Central memory CD4-positive, alpha-beta T cell (primary cell): ENCODE measurements around the gene THRB.

ENCODE experiments used
- DNase-seq: peaks from one replicate; pipeline ENCODE4 v3.0.0; 2022
- total RNA-seq, 3 experiments: gene quantifications; one replicate each; lab custom pipeline; 2026; lab: John Stamatoyannopoulos, UW

Gene THRB
- 0 reads per million in 3 experiments for total RNA-seq

DNA sequence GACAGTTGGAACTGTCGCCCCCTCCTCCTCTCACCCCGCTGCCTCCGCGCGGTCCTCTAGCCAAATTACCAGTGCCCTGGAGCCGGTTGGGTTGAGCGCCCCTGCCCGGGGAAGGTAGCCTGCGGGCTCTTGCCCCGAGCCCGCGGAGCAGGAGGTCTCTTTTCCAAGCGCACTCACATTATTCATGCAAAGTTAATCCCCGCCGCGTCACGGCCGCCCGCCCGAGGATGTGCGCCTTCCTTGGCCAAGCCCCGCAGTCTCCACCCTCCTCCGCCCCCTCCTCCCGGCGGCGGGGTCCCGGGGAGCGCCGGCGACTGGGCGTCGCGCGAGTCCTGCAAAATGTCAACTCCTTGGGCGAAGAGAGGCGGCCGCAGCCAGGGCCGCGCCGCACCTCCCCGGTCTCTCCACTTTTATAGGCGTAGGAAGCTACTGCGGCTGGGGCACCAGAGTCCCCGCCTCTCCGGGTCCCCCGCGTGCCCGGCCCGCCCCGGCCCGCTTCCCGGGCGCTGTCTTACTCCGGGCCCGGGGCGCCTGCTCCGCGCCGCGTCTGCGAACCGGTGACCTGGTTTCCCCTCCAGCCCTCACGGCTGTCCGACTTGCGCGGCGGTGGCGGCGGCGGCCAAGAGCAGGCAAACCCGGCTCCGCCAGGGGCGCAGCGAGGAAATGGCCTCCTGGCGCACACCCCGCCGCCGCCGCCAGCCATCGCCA, at the start of gene THRB:
THRB (minus strand) TSS at position 233 of the 708 bp plus-strand sequence.
- DNase-seq = no peak

DNA sequence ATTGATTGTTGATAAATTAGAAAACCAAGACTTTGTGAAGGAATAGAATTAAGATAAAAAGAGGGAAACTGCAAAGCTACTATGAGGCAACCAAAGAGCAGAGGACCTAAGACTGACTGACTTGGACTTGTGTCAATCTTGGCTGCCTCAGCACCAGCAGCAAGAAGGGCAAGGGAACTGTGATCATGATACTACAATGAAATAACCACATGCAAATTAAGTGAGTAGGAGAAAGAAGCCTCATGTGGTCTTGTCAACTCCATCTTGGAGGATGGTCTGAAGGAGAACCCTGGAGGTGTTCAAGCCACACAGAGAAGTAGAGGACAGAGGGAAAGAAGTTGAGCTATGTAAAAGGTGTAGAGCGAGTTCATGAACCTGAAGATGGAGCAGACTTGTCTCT, 47.3 kb upstream of the THRB start:
- no peak for DNase-seq

- no peak for DNase-seq
Observed at GRCh38 chr3:24540821-24541220, 46.2 kb upstream of the THRB start.

GRCh38 chr3:24539699-24540098, 45.0 kb upstream of the THRB start:
- no peak for DNase-seq

- no peak for DNase-seq
Observed at GRCh38 chr3:24538891-24539290, 44.2 kb upstream of the THRB start.

- DNase-seq = no peak
Observed at GRCh38 chr3:24533561-24534193, 39.0 kb upstream of the THRB start.

DNA sequence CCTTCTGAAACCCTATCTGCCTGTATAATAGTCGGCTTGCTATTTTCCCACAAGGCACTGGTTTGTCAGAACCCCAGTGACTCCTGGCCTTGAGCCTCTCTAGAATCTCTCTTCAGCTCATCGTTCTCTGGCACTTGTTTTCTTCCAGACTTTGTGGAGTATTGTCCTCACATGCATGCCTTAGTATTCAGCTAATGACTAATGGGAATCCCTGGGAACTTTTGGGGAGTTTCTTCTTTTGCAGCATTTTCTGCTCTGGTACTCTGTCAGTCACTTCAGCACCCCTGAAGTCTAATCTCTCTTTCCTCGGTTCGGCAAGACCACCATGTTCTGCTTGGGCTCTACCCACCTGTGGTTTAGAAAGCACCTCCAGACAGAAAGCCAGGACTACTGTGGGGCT, 35.8 kb upstream of the THRB start:
- DNase-seq = no peak

GRCh38 chr3:24529210-24529609, 34.6 kb upstream of the THRB start:
- DNase-seq = no peak

DNA sequence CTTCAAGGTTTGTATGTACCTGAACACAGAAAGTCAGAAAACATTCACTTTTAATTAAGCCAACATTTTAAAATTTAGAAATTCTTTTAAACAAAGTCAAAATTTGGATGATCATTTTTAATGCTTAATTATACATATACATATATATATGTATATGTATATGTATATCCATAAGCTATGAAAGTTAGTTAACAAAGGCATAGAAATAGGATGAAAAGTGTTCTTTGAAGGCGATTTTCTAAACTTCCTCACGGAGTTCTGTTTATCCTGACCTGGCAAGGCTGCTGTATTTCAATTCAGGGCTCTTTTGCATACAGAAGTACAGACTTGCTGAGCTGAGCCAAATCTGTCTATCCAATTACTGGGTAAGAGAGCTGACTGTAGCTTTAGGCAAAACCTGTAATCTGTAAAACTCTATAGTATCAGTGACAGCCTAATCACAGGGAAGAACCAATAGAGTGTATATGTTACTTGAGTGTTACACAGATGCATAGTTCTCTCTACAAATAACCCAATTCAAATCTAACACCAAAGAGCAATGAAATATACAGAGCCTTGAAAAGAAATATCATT, 32.1 kb upstream of the THRB start:
- DNase-seq = no peak

- no peak for DNase-seq
Observed at GRCh38 chr3:24525557-24525956, 30.9 kb upstream of the THRB start.

- DNase-seq = no peak
Observed at GRCh38 chr3:24525022-24525421, 30.4 kb upstream of the THRB start.

GRCh38 chr3:24523988-24524727, 29.5 kb upstream of the THRB start:
- DNase-seq = no peak

DNA sequence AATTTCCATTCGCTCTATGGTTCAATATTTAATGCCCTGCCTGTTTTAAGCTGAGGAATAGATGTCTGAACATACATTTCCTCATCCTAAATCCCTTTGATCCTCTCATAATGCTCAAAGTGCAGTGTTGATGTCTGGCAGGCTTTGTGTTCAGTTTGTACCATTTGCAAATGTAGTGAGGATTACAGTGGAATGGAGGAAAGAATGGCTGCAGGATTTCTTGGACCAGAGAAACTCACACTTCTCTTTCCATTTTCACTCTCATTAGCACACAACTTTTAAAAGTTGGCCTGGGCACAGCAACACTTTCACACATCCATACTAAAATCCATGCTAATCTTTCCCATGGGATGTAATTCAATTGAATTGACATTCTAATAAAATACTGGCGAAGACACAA, 28.6 kb upstream of the THRB start:
- no peak for DNase-seq

DNA sequence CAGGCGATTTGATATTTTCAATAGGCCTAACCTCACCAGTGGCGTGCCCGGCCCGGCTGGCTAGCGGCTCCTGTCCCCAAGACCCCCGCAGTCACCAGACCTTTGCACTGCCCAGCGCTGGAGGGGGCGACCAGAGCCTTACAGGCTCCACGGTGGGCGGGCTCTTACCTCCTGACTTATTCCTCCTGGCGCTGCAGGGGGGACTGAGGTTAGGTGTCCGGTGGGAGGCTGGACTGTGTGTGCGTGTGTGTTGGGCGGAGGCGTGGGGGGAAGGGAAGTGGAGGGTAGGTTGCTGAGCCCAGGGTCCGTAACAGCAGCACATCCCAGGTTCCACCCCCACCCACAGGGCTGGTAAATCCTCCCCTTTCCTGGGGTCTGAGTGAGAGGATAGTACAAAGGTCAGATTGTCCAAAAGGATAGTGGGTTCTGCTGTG, 27.5 kb upstream of the THRB start:
- no peak for DNase-seq

GRCh38 chr3:24521420-24522145, 26.9 kb upstream of the THRB start:
- no peak for DNase-seq

GRCh38 chr3:24520976-24521419, 26.3 kb upstream of the THRB start:
- DNase-seq = no peak

GRCh38 chr3:24520101-24520495, 25.4 kb upstream of the THRB start:
- DNase-seq = no peak

GRCh38 chr3:24519368-24520100, 24.9 kb upstream of the THRB start:
- no peak for DNase-seq

- no peak for DNase-seq
Observed at GRCh38 chr3:24518990-24519367, 24.3 kb upstream of the THRB start.

DNA sequence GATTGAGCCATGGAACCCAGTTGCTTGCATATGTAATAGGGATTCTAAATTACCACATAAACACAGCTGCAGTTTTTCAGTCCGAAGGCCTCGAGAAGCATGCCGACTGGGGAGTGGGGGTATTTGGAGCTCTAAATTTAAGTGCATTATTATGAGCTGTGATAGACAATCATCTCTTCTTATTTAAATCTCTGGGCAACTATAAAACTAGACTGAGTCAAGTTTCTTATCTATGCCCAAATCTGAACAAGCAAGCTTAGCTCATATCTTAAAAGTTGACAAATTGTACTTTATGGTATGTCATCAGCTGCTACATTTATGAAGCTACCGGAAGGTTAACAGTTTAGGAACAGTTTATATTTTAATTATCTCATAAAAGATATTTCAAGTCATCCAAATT, 19.5 kb upstream of the THRB start:
- DNase-seq = no peak

- DNase-seq = no peak
Observed at GRCh38 chr3:24513463-24513862, 18.8 kb upstream of the THRB start.

- DNase-seq = no peak
Observed at GRCh38 chr3:24512564-24513197, 18.0 kb upstream of the THRB start.
